ENCODE results near the gene OSBPL1A. TPM values are rescaled to one million over a fixed set of nuclear protein-coding genes. Genes with fewer than 3 reads are reported as not detected.

OSBPL1A gene
- total RNA-seq, 1 donor from 2014 or later: 16.4 TPM

DNA sequence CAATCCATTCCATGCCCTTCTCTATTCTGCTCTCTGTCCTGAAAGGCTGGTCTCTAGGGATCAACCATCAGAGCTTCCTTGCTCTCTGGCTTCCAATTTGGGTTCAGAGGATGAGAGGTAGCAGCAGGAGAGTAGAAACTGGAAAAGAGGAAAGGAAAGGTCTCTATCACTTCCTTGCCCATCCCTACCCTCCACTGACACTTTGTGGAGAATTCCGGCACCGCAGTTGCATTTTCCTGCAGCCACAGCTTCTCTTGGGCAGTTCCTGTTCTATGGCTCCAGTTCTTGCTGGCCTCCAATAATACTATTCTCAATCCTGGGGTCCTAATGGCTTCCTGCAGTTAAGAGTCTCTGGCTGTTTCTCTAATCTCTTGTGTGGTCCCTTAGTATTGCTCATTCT is 15.5 kb upstream of the OSBPL1A start:
- TF ChIP-seq, protein P1, sequence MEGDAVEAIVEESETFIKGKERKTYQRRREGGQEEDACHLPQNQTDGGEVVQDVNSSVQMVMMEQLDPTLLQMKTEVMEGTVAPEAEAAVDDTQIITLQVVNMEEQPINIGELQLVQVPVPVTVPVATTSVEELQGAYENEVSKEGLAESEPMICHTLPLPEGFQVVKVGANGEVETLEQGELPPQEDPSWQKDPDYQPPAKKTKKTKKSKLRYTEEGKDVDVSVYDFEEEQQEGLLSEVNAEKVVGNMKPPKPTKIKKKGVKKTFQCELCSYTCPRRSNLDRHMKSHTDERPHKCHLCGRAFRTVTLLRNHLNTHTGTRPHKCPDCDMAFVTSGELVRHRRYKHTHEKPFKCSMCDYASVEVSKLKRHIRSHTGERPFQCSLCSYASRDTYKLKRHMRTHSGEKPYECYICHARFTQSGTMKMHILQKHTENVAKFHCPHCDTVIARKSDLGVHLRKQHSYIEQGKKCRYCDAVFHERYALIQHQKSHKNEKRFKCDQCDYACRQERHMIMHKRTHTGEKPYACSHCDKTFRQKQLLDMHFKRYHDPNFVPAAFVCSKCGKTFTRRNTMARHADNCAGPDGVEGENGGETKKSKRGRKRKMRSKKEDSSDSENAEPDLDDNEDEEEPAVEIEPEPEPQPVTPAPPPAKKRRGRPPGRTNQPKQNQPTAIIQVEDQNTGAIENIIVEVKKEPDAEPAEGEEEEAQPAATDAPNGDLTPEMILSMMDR (IDR thresholded peaks at IDR 0.05; ENCODE audit: unreplicated experiment): no peak
- H3K4me3 Mint-ChIP-seq (ENCODE audit: unreplicated experiment): no peak overlapping the region
- no peak overlapping the region for H3K27ac Mint-ChIP-seq (ENCODE audit: unreplicated experiment)
- DNase-seq (ENCODE audit: low spot score): peak; percentile 36
- peaks cover 3% of the 10 kb centered on the region for H3K27me3 Mint-ChIP-seq (ENCODE audit: unreplicated experiment)
- peaks cover 12% of the 10 kb centered on the region for H3K4me1 Mint-ChIP-seq (ENCODE audit: unreplicated experiment)
- H3K36me3 Mint-ChIP-seq (ENCODE audit: low read depth, unreplicated experiment): no peaks in the 10 kb centered on the region
- no peaks in the 10 kb centered on the region for H3K9me3 Mint-ChIP-seq (ENCODE audit: unreplicated experiment)

GRCh38 chr18:24408496-24408895 is 10.9 kb upstream of the OSBPL1A start:
- TF ChIP-seq, protein P1 (IDR thresholded peaks at IDR 0.05; ENCODE audit: unreplicated experiment): no peak
- no peak for DNase-seq (ENCODE audit: low spot score)
- H3K36me3 Mint-ChIP-seq (ENCODE audit: low read depth, unreplicated experiment): no peaks in the 10 kb centered on the region
- H3K27me3 Mint-ChIP-seq (ENCODE audit: unreplicated experiment): peaks cover 1% of the 10 kb centered on the region
- no peaks in the 10 kb centered on the region for H3K9me3 Mint-ChIP-seq (ENCODE audit: unreplicated experiment)
- peaks cover 11% of the 10 kb centered on the region for H3K4me1 Mint-ChIP-seq (ENCODE audit: unreplicated experiment)
- no peak overlapping the region for H3K27ac Mint-ChIP-seq (ENCODE audit: unreplicated experiment)
- no peak overlapping the region for H3K4me3 Mint-ChIP-seq (ENCODE audit: unreplicated experiment)

GRCh38 chr18:24404591-24404990 is 7.0 kb upstream of the OSBPL1A start:
- Mint-ChIP-seq H3K27me3 (ENCODE audit: unreplicated experiment) (peaks cover 1% of the 10 kb centered on the region), H3K4me1 (ENCODE audit: unreplicated experiment) (no peaks in the 10 kb centered on the region), H3K36me3 (ENCODE audit: low read depth, unreplicated experiment) (no peaks in the 10 kb centered on the region), H3K9me3 (ENCODE audit: unreplicated experiment) (no peaks in the 10 kb centered on the region), H3K4me3 (ENCODE audit: unreplicated experiment) (no peak overlapping the region), H3K27ac (ENCODE audit: unreplicated experiment) (no peak overlapping the region)
- DNase-seq (ENCODE audit: low spot score): no peak
- TF ChIP-seq, protein P1 (IDR thresholded peaks at IDR 0.05; ENCODE audit: unreplicated experiment): no peak

DNA sequence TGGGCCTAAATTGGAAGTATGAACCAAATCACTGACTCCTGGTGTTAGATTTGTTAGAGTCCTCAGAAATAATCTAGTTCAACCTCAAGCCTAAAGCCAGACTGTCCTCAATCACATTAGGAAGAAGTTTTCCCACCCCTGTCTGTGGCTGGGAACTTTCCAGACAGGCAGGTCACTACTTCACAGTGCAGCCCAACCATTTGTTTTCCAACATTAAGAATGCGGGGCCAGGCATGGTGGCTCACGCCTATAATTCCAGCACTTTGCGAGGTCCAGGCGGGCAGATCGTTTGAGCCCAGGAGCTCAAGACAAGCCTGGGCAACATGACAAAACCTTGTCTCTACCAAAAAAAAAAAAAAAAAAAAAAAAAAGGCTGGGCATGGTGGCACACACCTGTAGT is 5.5 kb upstream of the OSBPL1A start:
- TF ChIP-seq, protein P1 (IDR thresholded peaks at IDR 0.05; ENCODE audit: unreplicated experiment): no peak
- Mint-ChIP-seq H3K27ac (ENCODE audit: unreplicated experiment) (no peak overlapping the region), H3K4me3 (ENCODE audit: unreplicated experiment) (no peak overlapping the region), H3K9me3 (ENCODE audit: unreplicated experiment) (no peaks in the 10 kb centered on the region), H3K4me1 (ENCODE audit: unreplicated experiment) (peaks cover 1% of the 10 kb centered on the region), H3K27me3 (ENCODE audit: unreplicated experiment) (peaks cover 5% of the 10 kb centered on the region), H3K36me3 (ENCODE audit: low read depth, unreplicated experiment) (no peaks in the 10 kb centered on the region)
- DNase-seq (ENCODE audit: low spot score): no peak

- H3K27ac Mint-ChIP-seq (ENCODE audit: unreplicated experiment): no peak overlapping the region
- TF ChIP-seq, protein P1 (IDR thresholded peaks at IDR 0.05; ENCODE audit: unreplicated experiment): peak; percentile 47
- H3K27me3 Mint-ChIP-seq (ENCODE audit: unreplicated experiment): peaks cover 5% of the 10 kb centered on the region
- H3K9me3 Mint-ChIP-seq (ENCODE audit: unreplicated experiment): no peaks in the 10 kb centered on the region
- peak; percentile 44 for DNase-seq (ENCODE audit: low spot score)
- no peaks in the 10 kb centered on the region for H3K36me3 Mint-ChIP-seq (ENCODE audit: low read depth, unreplicated experiment)
- H3K4me1 Mint-ChIP-seq (ENCODE audit: unreplicated experiment): peaks cover 4% of the 10 kb centered on the region
- no peak overlapping the region for H3K4me3 Mint-ChIP-seq (ENCODE audit: unreplicated experiment)
Measured at GRCh38 chr18:24402209-24402785, 4.7 kb upstream of the OSBPL1A start.

Data from endothelial cell (in vitro differentiated cells).